Ectodermal cell (in vitro differentiated cells): ENCODE measurements around the gene KRT71.

Source experiments
- H3K27ac ChIP-seq: 2 replicates; pipeline ENCODE4 v1.7.0; 2013; ENCODE audit warnings: mild to moderate bottlenecking, low read depth, low read length; ENCODE audit not compliant: insufficient read depth, poor library complexity, severe bottlenecking
- H3K27me3 ChIP-seq: 2 replicates; pipeline ENCODE4 v1.7.0; 2013; ENCODE audit warnings: mild to moderate bottlenecking, low read length; ENCODE audit not compliant: insufficient read depth, control insufficient read depth, poor library complexity, severe bottlenecking
- H3K36me3 ChIP-seq: one replicate; pipeline ENCODE4 v1.7.0; 2013; ENCODE audit warnings: low read length; ENCODE audit not compliant: control insufficient read depth, insufficient read depth
- H3K4me1 ChIP-seq: one replicate; pipeline ENCODE4 v1.7.0; 2013; ENCODE audit warnings: low read length; ENCODE audit not compliant: control insufficient read depth, insufficient read depth
- H3K4me3 ChIP-seq: 2 replicates; pipeline ENCODE4 v1.7.0; 2013; ENCODE audit warnings: low read depth, low read length, control low read depth; ENCODE audit not compliant: insufficient read depth
- H3K9me3 ChIP-seq: 2 replicates; pipeline ENCODE4 v1.7.0; 2013; ENCODE audit warnings: mild to moderate bottlenecking, low read length, moderate library complexity; ENCODE audit not compliant: control insufficient read depth
- WGBS, 2 experiments: methylation state at CpG; one replicate each; pipeline ENCODE4 v1.1.7; 2013; ENCODE audit warnings: missing lambda C conversion rate in 2 of 2; 5-methylcytosine and 5-hydroxymethylcytosine counted together

Gene KRT71

DNA sequence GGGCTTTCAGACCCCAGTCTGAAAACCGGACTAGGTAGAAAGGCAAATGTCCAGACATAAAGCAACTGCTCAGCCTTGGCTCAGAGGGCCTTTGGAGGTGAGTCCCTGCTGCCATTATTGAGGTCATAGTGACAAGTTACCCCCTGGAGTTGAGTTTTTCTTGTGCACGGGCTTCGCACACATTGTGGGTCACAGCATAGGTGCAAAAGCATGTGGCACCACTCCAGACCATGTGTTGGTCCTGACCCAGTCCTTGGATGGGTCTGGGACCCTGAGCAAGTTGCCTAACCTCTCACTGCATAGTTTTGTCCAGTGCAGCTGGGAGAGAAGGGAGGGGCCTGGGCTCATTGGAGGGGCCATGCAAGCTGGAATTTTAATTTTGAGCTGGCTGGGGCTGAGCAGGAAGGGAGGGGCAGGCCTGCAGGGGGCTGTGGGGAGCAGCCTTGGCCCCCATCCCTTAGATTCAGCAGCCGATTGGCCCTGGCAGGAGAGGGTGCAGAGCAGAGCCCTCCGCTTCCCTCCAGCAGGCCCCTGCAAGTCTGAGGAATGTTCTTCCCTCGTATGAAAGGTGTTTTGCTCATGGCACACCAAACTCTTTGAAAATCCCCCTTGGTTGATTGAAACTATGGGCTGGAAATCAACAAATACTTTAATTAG is 28.6 kb downstream of the KRT71 start:
- Histone ChIP-seq H3K4me3 (no peak overlapping the region), H3K36me3 (no peaks in the 10 kb centered on the region), H3K27ac (no peak overlapping the region), H3K4me1 (no peaks in the 10 kb centered on the region), H3K9me3 (no peaks in the 10 kb centered on the region), H3K27me3 (no peaks in the 10 kb centered on the region)
- 81 to 86% methylated on average over 6 of the region's 6 CpGs for WGBS, 2 experiments

DNA sequence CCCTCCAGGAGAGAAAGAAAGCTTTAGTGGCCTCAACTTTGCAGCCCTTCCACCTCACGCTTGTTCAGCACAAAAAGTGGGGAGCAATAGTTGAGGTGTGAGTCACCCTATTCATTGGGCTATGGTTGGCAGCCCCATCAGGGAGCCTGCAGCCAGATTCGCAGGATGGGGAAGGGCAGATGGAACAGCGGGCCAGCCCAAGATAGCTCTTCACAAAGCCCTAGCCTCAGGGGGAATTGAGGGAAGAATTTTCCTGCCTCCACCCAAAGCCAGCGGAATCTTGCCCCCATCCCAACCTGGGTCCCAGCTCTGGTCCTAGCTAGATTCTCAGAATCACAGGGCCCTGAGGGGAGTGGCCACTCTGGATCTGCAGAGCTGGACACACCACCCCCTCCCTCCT is 29.1 kb downstream of the KRT71 start:
- no peak overlapping the region for H3K4me3 ChIP-seq
- 84 to 89% methylated on average over 4 of the region's 4 CpGs for WGBS, 2 experiments
- no peak overlapping the region for H3K27ac ChIP-seq

DNA sequence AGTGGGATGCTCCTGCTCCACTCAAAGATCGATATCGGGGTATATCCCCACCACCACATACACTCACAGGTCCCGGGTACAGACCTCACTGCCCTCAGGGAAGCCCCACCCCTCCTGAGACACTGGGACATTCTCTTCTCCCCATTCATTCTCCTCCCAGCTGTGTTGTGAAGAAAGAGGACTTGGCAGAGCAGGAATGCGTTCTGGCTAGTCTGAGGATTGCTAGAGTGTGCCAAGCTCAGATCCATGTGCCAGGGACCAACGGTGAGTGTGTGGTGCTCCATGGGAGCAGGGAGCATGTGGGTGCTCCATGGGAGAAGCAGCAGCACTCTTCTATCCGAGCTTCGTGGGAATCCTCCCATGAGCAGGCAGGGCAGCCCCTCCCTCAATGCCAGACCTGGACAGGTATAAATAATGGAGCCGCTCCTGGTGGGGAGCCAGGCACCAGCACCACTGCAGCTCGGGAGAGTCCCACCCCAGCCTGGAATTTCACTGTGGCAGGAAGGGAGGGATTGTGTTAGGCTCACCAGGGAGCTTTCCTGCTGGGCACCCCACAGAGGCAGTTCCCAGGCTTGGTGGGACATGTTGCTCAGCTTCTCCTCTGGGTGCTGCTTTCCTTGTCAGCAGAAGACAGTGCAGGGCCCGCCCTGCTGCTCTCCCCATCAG is 30.5 kb downstream of the KRT71 start:
- Histone ChIP-seq H3K4me3 (no peak overlapping the region), H3K27ac (no peak overlapping the region)
- 89 to 92% methylated on average over 10 of the region's 10 CpGs for WGBS, 2 experiments

More for the DNA sequence above, 29.1 kb downstream of the KRT71 start:
- Histone ChIP-seq H3K4me1 (no peaks in the 10 kb centered on the region), H3K9me3 (no peaks in the 10 kb centered on the region), H3K27me3 (no peaks in the 10 kb centered on the region), H3K36me3 (no peaks in the 10 kb centered on the region)

DNA sequence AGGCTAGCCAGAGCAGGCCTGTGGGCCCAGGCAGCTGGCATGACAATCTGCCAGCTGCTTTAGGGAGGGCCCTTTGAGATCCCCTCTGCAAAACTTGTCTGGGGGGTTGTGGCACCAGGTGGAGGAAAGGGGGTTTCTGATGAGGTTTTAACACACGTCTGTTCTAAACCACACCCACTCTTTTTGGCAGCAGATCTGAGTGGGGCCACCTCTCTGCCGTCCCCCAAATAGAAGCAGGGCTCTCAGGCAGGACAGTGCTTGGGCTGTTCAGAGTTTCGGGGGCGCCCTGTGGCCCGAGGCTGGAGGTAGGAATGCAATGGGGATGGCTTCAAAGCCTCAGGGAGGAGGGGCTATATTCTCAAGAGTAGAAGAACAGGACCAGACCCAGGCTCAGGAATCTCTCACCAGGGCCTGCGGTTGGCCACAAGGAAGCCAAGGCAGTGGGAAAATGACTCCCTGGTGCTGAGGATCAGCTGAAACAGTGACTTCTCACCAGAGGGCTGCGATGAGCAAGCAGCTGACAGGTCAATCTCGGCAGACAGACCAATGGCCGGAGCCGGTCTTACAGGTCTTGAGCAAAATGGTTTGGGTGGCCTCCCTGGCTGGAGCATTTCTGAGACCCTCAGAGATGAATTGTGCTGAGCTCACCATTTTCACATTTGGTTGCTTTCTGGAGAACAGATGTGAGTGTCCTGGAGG is 31.2 kb downstream of the KRT71 start:
- H3K4me3 ChIP-seq: no peak overlapping the region
- no peaks in the 10 kb centered on the region for H3K27me3 ChIP-seq
- no peaks in the 10 kb centered on the region for H3K4me1 ChIP-seq
- H3K9me3 ChIP-seq: no peaks in the 10 kb centered on the region
- 88 to 89% methylated on average over 10 of the region's 10 CpGs for WGBS, 2 experiments
- no peaks in the 10 kb centered on the region for H3K36me3 ChIP-seq
- H3K27ac ChIP-seq: no peak overlapping the region

More for the DNA sequence above, 30.5 kb downstream of the KRT71 start:
- no peaks in the 10 kb centered on the region for H3K27me3 ChIP-seq
- H3K36me3 ChIP-seq: no peaks in the 10 kb centered on the region
- no peaks in the 10 kb centered on the region for H3K9me3 ChIP-seq
- no peaks in the 10 kb centered on the region for H3K4me1 ChIP-seq

DNA sequence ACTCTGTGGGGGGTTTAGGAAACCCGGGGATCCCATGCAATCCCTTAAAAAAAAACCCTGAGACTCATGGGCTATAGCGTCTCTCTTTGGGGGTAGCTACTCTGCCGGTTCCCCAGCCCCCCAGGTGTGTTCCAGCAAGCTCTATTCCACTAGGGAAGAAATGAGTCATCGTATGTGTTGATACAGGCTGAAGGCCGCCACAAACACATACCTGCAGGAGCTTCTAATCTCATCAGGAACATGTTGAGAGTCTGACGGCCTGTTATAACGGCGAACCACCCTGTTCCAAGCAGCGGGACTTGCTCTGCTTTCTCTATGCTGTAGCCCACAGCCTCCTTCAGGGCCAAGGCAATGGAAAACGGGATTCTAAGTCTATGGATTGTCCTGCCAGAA is 31.8 kb downstream of the KRT71 start:
- no peaks in the 10 kb centered on the region for H3K27me3 ChIP-seq
- no peak overlapping the region for H3K4me3 ChIP-seq
- no peaks in the 10 kb centered on the region for H3K9me3 ChIP-seq
- H3K36me3 ChIP-seq: no peaks in the 10 kb centered on the region
- WGBS, 2 experiments: 84 to 86% methylated on average over 10 of the region's 10 CpGs
- H3K27ac ChIP-seq: no peak overlapping the region
- H3K4me1 ChIP-seq: no peaks in the 10 kb centered on the region

DNA sequence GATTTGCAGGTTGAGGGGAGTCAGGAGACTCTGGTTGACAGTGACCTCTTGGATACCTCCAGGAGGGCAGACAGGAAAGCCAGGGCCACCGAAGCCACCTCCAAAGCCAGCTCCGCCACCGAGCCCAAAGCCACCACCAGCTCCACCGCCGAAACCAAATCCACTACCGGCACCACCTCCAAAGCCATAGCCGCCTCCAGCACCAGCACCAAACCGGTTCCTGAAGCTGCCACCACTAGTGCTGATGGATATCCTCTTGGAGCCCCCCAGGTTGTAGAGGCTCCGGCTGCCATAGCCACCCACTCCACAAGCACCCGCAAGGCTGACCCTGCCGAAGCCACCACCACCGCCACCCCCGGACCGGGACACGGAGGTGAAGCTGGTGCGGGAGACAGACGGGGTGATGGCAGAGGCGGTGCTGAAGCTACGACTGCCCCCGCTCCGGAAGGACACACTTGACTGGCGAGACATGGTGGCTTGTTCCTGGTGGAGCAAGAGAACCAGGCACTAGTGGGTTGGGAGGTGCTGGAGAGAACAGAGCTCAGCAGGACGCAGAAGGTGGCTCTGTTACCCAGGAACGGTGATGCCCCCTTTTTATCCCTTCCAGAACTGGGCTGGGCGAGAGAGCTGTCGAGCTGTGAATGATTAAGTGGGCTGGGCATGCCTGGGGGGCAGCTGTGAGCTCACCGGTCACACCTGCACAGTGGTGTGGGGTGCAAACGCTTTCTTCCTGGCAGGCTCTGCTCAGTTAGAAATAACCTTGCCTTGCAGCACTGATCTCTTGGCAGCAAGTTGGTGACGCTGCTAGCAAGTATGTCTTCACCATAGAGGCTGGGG is 32.9 kb downstream of the KRT71 start, which contains the start of gene KRT5:
Gene KRT5, minus strand, starts transcription at position 569 of the 837 bp plus-strand sequence. Its CDS starts 98 bp downstream, at position 471.
- H3K4me3 ChIP-seq: no peak within 1 kb of the TSS
- no peaks in the 10 kb centered on the region for H3K36me3 ChIP-seq
- H3K9me3 ChIP-seq: no peaks in the 10 kb centered on the region
- H3K4me1 ChIP-seq: no peaks in the 10 kb centered on the region
- no peaks in the 10 kb centered on the region for H3K27me3 ChIP-seq
- 95% methylated on average over 29 of the region's 29 CpGs for WGBS, 2 experiments
- no peak within 1 kb of the TSS for H3K27ac ChIP-seq

DNA sequence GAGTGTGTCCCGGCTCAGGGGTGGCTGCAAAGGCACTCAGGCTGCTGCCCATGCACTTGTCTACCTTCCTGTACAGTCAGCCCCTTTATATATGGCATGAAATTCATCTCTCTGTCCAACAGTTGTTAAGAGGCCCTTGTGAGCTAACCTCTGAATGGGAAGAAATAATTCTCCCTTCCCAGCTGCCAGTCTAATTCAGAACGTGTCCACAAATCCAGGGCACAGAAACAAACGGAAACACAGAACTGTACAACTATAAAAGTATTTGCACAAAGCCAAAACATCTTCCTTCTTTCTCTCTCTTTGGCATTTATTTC is 33.6 kb downstream of the KRT71 start:
- Histone ChIP-seq H3K36me3 (no peaks in the 10 kb centered on the region), H3K9me3 (no peaks in the 10 kb centered on the region), H3K27me3 (no peaks in the 10 kb centered on the region), H3K27ac (no peak overlapping the region), H3K4me3 (no peak overlapping the region), H3K4me1 (no peaks in the 10 kb centered on the region)
- 95% methylated on average over 3 of the region's 3 CpGs for WGBS, 2 experiments

DNA sequence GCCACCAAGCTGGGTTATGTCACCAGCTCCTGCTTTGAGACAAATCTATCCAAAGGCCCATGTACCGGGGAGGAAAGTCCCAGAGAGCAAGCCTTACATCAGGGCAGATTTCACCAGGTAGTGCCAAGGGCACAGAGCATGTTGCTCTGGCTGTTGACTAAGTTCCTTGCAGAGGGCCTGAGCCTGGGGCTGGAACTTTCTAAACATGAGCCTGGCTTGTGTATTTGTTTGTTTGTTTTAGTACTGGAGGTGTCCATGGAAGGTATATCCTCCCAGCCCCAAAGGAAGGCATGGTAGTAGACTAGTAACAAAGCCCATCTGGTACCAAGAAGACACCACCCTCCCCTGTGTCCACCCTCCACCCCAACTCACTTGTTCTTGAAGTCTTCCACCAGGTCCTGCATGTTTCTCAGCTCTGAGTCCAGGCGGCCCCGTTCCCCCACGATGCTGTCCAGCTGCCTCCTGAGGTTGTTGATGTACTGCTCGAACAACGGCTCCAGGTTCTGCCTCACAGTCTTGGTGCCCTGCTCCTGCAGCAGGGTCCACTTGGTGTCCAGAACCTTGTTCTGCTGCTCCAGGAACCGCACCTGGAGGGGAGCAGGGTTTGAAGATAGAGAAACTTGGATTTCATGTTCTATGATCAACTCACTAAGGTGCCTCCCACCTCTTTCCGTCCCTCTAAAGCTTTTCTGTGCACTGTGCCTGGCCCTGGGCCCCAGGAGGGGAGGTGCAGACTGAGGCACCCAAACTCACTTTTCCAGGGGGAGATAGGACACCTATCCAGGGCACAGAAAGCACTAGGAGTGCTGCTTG is 34.2 kb downstream of the KRT71 start:
- WGBS, 2 experiments: 89 to 90% methylated on average over 8 of the region's 8 CpGs
- no peak overlapping the region for H3K27ac ChIP-seq

DNA sequence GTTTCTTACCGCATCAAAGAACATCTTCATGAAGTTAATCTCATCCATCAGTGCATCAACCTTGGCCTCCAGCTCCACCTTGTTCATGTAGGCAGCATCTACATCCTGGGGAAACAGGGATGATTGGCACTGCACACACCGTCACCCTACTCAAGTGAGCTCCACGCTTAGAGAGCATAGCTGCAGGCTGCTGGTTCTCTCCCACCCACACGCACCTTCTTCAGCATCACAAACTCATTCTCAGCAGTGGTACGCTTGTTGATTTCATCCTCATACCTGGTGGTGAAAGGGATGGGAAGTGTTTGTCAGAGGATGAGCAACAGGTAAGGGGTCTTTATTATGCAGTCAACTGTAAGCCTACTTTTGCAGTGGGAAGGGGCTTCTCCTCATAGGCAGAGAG is 35.1 kb downstream of the KRT71 start:
- Histone ChIP-seq H3K4me3 (no peak overlapping the region), H3K9me3 (no peaks in the 10 kb centered on the region), H3K36me3 (no peaks in the 10 kb centered on the region), H3K27me3 (no peaks in the 10 kb centered on the region), H3K4me1 (no peaks in the 10 kb centered on the region), H3K27ac (no peak overlapping the region)
- WGBS, 2 experiments: 87 to 91% methylated on average over 5 of the region's 5 CpGs

More for the DNA sequence above, 34.2 kb downstream of the KRT71 start:
- Histone ChIP-seq H3K4me3 (no peak overlapping the region), H3K36me3 (no peaks in the 10 kb centered on the region), H3K4me1 (no peaks in the 10 kb centered on the region), H3K27me3 (no peaks in the 10 kb centered on the region), H3K9me3 (no peaks in the 10 kb centered on the region)
